SK-N-SH (cell line): Measurements from ENCODE around the gene TRIM54.

Experiments
- CTCF ChIP-seq: fragments of 200-600 bp; sonication (generic); IDR thresholded peaks from 2 replicates; pipeline ENCODE4 v1.6.1; 2017; ENCODE audit warnings: antibody characterized with exemption, mild to moderate bottlenecking, moderate library complexity
- EZH2phosphoT487 ChIP-seq: fragments of 200-600 bp; sonication (generic); IDR thresholded peaks from 2 replicates; pipeline ENCODE4 v1.6.1; 2017; ENCODE audit warnings: low read depth, mixed run types, mild to moderate bottlenecking, antibody characterized with exemption, moderate library complexity, borderline replicate concordance
- FOXM1 ChIP-seq: IDR thresholded peaks from 2 replicates; pipeline ENCODE4 v1.4.0; 2012; ENCODE audit warnings: low read depth, mild to moderate bottlenecking
- GABPA ChIP-seq: IDR thresholded peaks from 2 replicates; pipeline ENCODE4 v1.4.0; 2012; ENCODE audit warnings: low read depth, mild to moderate bottlenecking
- POLR2AphosphoS5 ChIP-seq: IDR thresholded peaks from 2 replicates; pipeline ENCODE4 v1.6.1; 2012; ENCODE audit warnings: low read depth, low read length
- RFX5 ChIP-seq: IDR thresholded peaks from 2 replicates; pipeline ENCODE4 v1.6.1; 2012; ENCODE audit warnings: mild to moderate bottlenecking, improper control_type of control experiment, low read length
- SIN3A ChIP-seq: IDR thresholded peaks from 2 replicates; pipeline ENCODE4 v1.6.1; 2012; ENCODE audit warnings: low read depth, mild to moderate bottlenecking, low read length, moderate library complexity, borderline replicate concordance
- YY1 ChIP-seq: IDR thresholded peaks from 2 replicates; pipeline ENCODE4 v1.4.0; 2012; ENCODE audit warnings: low read depth, mild to moderate bottlenecking
- TF ChIP-seq, protein P1 (sequence below): IDR thresholded peaks from 2 replicates; pipeline ENCODE4 v1.4.0; 2012; ENCODE audit warnings: low read depth, borderline replicate concordance

DNA sequence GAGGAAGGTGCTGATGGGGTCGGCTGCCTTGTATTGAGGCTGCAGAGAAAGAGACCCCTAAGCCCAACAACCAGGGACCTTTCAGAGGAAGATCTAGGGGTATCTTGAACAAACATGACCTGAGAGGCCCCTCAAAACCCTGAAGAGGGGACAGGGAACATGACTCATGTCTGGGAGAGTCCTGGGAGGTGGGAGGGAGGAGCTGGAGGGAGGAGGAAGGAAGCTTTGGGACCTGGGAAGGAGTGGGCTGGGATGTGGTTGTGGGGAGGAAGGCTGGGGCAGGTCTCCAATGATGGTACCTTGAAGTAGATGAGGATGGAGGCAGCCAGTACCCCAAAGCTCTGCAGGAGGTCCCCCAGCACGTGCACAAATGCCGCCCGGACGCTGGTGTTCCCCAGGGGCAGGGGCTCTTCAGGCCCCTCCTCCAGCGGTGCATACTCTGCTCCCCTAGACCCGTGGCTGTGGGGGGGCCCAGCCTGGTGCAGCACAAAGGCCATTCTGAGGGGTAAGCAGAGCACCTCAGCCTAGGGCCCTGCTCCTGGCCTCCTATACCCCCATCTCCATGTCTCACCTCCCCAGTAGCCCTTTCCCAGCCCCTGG is 25.3 kb upstream of the TRIM54 start:
- TF ChIP-seq FOXM1 (no peak), GABPA (no peak), CTCF (no peak), RFX5 (no peak), YY1 (no peak), SIN3A (no peak), EZH2phosphoT487 (no peak), POLR2AphosphoS5 (no peak)
- TF ChIP-seq, protein P1, sequence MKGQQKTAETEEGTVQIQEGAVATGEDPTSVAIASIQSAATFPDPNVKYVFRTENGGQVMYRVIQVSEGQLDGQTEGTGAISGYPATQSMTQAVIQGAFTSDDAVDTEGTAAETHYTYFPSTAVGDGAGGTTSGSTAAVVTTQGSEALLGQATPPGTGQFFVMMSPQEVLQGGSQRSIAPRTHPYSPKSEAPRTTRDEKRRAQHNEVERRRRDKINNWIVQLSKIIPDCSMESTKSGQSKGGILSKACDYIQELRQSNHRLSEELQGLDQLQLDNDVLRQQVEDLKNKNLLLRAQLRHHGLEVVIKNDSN = no peak
